GM19324 (cell line): ENCODE measurements around the gene GK.
A peak's percentile ranks its signal among the peaks of the same experiment; 100 is the strongest.
"Not testable (repeated sequence)": the region's sequence is repeated elsewhere in the genome, so short reads cannot be mapped to it uniquely, and the experiment has no call there.

Experiments used
- ATAC-seq: cut with Tn5 transposase; IDR thresholded peaks from one replicate; pipeline ENCODE4 v1.9.1; 2021; ENCODE audit warnings: mild to moderate bottlenecking, moderate library complexity; ENCODE audit not compliant: unreplicated experiment, low FRiP score

Gene GK

DNA sequence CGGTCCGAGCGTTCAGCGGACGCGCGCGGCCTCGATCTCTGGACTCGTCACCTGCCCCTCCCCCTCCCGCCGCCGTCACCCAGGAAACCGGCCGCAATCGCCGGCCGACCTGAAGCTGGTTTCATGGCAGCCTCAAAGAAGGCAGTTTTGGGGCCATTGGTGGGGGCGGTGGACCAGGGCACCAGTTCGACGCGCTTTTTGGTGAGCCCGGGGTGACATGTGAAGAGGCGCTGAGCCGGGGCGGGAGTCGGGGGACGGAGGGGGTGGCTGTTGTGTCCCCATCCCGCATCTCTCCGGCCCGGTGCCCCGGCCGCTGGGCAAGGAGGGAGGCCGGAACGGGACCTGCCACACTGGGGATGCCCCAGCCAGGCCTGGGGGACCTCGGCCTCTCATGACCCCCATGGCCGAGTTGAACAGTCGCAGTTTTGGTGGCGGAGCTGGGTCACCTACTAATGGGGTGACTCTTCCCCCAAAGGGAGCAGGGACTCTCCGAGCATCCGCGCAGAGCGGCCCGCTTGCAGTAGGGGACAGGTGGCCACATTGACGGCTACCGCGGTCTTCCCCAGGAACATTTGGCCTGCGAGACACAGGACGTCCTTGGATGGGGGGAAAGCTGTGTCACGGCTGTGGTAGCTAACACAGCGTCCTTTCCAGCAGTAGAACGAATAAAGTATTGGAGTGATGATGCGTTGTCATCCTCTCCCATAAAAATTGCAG is at the start of gene GK:
Gene GK (plus strand): TSS at position 9 of the 717 bp plus-strand sequence. CDS start 115 bp downstream, at position 124.
- ATAC-seq: peak; percentile 1

DNA sequence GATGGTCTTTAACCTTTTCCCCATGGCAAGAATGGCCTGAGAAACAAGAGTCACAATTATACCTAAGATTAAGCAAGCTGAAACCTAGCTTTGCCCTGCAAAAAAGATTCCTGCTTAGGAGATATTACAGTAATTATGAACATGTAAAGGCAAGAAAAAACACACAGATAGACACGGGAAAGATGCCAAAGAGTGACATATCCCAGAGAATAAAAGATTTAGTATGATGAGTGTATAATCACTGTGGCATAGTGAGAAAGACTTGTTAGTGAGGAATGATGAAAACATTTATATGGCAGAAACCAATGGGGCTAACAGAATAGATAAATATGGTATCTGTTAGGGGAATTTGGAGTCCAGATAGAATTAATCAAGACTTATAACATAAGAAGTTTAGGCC is 46.1 kb upstream of the GK start:
- no peak for ATAC-seq

DNA sequence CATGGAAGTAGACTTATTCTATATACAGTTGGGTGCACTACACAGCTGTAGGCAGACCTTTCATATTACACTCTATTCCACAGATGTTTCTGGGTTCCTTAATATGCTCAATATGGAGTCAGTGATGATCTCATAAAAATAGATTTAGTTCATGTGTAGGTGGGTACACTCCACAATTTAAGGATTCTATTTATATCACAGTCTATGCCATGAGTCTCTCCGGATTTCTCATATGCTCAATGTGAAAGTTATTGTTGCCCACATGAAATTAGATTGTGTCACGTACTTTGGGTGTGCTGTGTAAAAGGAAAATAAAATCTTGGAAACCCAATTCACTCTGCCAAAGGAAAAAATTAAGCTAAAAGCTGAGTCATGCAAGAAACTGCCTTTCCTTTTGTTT is 43.2 kb upstream of the GK start:
- no peak for ATAC-seq

DNA sequence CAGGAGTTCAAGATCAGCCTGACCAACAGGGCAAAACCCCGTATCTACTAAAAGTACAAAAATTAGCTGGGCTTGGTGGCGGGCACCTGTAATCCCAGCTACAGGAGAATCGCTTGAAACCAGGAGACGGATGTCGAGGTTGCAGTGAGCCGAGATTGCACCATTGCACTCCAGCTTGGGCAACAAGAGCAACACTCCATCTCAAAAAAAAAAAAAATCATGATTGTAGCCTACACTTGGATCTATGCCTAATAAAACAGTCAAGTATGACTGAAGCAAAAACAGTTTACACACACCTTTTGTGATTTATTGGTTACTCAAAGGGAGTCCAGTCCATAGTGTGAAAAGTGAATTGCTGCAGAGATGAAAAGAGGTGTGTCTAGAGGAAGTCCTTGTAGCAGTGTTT is 41.0 kb upstream of the GK start:
- ATAC-seq: no peak

DNA sequence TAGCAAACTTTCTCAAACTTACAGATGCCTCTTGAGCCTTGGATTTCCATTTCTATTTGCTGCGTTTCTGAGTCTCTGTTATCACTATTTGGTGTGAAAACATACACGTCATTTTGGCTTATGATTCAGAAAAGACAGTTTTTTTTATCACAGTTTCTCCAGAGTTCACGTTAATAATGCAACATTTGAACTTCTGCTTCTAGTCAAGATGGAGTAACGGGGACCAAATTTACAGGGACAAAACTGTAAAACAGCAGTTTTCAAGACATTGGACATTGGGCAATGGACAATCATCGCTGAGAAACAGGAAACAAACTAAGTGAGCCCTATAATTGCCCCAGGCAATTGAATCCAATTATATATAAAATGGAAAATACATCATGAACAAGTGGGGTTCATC is 39.5 kb upstream of the GK start:
- no peak for ATAC-seq

DNA sequence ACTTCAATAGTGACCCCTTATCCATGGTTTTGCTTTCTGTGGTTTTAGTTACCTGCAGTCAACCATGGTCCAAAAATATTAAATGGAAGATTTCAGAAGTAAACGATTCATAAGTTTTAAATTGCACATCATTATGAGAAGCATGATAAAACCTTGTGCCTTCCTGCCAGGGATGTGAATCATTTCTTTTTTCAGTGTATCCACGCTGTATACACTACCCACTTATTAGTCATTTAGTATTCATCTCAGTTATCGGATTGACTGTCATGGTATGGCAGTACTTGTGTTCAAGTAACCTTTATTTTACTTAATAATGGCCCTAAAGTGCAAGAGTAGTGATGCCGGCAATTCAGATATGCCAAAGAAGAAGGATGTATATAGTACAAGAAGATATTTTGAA is 38.0 kb upstream of the GK start:
- no peak for ATAC-seq

DNA sequence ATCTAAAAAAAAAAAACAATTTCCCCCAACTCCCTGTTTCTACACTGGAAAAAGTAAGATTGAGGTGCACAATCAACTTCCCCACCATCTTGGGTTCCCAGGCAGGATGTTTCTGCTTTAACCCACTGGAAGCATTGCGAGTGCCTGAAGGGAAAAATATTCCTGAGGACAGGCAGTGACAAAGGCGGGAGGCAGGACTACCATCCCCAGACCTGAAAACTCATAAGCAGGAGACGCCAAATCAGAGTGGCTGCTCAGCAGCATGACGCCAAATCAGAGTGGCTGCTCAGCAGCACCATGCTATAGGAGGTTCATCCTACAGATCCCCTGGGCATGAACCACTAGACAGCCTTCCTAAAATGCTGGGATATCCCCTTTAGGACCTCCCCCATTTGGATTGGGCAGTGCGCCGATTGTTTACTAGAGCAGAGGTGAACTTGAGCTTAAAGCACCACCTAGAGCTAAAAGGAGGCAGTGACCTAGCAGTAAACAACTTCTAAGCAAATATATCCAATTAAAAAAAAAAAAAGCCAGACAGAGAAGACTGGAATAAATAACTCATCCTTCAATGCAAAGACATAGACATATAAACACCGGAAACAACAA is 35.0 kb upstream of the GK start:
- ATAC-seq: no peak

DNA sequence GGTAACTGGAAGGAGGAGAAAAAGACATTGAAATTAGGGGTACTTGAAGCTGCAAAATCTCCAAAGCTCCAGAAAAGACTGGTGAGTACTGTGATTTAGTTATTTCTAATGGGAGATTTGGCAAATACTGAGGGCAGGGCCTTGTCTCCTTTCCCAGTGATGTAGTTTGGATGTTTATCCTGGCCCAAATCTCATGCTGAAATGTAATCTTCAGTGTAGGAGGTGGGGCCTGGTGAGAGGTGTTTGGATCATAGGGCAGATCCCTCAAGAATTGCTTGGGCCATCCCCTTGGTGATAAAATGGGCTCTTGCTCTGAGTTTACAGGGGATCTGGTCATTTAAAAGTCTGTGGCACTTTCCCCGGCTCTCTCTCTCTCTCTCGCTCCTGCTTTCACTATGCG is 33.1 kb upstream of the GK start:
- ATAC-seq: no peak

DNA sequence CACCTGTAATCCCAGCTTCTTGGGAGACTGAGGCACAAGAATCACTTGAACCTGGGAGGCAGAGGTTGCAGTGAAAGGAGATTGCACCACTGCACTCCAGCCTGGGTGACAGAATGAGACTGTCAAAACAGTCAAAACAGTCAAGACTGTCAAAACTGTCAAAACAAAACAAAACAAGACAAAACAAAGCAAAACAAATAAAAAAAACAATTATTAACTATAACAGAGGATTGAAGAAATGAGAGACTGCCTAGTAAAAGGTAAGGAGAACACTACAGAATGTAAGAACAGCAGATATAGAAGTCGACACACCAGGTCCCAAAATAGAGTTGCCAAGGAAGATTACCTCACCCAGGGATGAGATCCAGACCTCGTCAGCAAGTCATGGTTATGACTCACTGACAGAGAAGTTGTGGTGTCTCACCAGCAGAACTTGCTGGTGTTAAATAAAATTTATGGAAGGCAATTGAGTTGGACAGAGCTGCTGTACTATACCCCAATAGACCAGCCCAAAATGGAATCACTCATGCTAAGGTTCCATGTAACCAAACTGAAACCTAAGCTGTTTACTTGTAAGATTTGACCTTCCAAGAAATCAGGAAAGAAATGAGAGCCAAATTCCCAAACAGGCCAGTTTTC is 32.1 kb upstream of the GK start:
- ATAC-seq: no peak

DNA sequence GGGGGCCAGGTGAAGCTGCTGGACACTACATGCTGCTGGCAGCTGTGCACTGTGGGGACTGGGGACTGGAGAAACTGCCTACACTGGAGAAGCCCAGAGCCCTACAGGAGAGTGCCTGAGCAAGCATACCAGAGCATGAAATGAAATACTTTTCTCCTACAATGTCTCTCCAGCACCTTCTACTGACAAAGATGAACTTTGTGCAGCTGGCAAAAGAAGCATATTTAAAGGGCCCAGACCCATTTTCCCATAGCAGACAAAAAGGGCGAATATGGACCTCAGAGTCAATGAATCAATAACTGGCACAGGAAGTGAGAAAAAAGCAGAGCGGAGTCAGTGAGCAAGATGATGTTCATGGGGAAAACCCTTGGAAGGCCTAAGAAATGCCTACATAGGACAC is 30.9 kb upstream of the GK start:
- ATAC-seq: no peak

DNA sequence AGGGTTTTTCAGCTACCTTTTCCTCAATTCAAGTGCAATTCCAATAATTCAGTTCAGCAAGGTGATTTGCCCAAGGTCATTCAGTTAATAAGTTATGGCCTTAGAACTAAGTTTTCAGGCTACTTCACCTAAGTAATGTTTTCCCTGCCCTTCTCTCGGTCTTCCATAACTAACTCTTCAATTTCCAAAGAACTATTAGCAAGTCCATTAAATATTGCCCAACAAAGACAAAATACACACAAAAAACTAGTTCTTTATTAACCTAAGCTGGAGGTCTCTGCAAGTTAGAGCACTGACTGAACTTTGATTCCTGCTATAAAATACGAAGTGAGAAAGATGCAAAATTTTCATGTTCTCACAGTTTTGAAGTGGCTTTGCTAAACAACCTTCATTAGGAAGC is 26.8 kb upstream of the GK start:
- ATAC-seq: no peak

DNA sequence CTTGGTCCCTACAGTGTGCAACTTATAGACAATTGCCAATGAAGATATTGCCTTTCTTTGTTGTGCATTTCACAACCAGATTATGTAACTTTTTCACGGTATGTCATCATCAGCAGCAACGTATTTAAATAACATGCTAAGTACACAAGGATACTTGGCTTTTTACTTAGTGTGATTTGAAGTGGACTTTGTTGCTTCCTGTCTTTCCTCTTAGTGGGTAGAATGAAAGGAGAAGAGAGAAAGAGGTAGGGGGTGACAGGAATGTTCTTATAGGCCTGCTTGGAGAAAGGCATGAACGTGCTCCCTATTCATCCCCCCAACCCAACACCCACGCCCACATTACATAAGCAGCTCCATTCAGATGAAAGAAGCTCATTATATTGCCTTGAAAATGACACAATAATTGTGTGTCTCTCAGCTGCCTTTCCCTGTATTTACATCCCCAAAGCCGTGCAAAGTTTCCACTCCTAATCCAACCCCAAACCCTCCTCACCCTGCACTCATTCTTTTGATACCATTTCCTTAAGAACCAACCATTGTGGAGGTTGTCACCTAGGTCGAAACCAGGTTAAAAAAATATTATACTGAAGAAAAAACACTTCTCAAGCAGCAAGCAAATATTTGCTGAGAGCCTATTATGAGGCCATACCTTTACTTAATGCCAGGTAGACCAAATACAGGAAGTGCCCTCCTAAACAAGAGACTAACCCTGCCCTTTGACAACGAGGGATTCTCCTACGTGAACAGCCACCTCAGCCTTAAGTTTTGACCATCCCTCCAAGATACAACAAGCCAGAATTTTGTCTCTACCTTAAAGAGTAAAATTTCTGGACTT is 25.2 kb upstream of the GK start:
- ATAC-seq: no peak

DNA sequence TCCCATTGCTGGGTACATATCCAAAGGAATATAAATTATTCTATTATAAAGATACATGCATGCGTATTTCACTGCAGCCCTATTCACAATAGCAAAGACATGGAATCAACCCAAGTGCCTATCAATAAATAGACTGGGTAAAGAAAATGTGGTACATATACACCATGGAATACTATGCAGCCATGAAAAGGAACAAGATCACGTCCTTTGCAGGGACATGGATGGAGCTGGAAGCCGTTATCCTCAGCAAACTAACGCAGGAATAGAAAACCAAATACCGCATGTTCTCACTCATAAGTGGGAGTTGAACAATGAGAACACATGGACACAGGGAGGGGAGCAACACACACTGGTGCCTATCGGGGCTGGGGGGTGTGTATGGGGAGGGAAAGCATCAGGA is 19.2 kb upstream of the GK start:
- not testable (repeated sequence) for ATAC-seq

DNA sequence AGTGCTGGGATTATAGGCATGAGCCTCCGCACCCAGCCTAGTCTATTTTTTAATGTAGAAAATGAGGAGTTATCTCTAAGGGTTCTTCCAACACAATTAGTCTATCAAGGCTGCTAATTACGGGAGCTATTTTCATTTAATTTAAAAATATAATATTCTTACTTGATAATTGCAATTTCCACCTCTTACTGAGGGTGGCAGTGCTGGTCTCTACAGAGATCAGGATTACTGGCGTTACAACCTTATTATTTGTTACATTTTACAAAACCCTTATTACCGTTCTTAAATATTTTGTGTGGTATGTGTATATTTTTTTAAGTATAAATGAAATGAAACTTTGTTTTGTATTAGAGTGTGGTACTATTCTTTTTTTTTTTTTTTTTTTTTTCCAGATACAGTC is 17.6 kb upstream of the GK start:
- ATAC-seq: no peak

DNA sequence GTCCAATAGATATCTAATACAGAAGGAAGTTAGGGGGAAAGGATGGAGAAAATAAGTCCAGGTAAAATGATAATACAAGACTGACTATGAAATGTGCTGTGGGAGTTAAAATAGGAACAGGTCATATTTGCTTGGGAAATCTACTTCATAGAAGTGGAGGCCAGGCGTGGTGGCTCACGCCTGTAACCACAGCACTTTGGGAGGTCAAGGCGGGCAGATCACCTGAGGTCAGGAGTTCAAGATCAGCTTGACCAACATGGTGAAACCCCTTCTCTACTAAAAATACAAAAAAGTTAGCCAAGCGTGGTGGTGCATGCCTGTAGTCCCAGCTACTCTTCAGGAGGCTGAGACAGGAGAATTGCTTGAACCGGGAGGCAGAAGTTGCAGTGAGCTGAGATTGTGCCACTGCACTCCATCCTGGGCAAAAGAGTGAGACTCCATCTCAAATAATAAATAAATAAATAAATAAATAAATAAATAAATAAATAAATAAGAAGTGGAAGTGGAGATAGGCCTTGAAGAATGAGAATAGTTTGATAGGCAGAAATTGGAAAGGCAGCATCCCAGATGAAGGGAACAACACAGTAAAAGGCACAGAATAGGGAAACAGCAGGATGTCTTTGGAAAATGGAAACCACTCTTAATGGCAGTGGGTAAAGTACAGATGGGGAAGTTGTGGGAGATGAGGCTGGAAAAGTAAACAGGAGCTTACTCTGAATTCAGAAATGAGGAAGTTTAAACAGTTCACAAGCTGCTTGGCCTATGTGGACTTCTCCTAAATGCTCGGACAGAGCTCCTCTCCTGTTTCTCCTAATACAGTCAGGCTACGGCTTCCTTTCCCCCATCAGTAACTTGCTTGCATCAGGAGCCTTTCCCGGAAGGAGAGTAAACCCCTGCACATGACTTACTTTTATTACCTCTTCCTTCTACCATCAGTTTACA is 15.1 kb upstream of the GK start:
- ATAC-seq: no peak

DNA sequence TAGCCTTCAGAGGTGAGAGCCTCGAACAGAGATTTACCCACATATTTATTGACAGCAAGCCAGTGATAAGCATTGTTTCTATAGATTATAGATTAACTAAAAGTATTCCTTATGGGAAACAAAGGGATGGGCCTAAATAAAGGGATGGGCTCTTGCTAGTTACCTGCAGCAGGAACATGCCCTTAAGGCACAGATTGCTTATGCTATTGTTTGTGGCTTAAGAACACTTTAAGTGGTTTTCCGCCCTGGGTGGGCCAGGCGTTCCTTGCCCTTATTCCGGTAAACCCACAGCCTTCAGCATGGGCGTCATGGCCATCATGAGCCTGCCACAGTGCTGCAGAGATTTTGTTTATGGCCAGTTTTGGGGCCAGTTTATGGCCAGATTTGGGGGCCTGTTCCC is 13.5 kb upstream of the GK start:
- ATAC-seq: not testable (repeated sequence)

DNA sequence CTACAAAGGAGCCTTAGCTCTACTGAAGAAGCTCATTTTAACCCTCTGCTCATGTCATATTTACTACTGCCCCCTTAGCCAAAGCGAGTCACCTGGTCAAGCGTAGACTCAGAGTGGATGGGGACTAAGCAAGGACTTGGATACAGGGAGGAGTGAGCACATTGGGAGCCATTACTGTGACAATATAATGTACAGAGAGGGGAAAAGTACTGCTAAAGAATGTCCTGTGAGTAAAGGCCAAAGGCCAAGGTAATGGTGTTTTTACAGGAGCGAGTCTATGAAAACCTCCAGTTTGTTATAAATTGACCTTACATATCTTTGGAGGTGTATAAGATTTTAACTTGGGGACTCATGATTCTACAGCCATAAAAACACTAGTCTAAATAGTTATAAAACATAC is 10.6 kb upstream of the GK start:
- no peak for ATAC-seq

DNA sequence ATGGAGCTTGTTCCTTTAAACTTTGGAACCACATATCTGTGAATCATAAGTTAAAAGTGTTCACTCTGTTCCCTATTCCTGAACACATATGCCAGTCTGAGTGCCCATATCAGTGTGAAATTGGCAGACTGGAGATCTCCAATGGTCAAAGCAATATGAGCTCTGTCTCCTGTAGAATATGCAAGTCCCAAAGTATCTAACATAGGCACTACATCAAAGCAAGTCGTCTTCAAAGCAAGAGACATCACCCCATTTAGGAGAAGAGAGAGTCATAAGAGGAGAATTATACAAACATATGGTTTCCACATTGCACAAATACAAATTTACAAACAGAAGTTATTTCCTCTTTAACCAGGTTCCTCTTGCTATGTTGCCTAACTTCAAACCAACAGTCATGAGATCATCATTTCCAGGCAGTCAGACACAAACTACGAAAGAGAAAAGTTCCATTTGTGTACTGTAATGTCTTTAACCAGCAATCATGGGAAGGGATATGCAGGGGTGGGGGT is 9.9 kb upstream of the GK start:
- no peak for ATAC-seq

DNA sequence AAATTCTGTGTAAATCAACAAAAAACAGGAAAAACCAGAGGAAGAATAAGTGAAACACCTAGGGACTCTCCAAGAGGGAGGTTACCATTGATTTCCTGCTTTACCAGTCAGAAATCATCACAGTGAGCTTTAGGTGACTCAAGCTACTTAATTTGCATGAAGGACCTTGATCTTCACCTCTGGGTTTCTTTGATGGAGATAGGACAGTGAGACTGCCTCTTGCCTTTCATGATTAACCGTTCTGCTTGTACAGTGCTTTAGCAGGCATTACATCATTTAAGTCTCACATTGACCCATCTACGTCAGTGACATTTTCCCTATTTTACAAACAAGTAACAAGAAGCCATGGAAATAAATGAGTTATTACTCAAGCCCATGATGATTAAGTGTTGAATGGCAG is 3.4 kb upstream of the GK start:
- ATAC-seq: no peak
